ENCODE measurements around the gene WIZ. TPM values are rescaled to one million over a fixed set of nuclear protein-coding genes. Genes with fewer than 3 reads are reported as not detected.
"Not testable (repeated sequence)": the region's sequence is repeated elsewhere in the genome, so short reads cannot be mapped to it uniquely, and the experiment has no call there.

The WIZ gene
- total RNA-seq, 2 experiments from 2014 or later: 28.4 to 29.3 TPM

- peaks cover 35% of the 10 kb centered on the region for H3K4me1 Mint-ChIP-seq
- H3K9me3 Mint-ChIP-seq; H3K27ac Mint-ChIP-seq; ATAC-seq (ENCODE audit: low read depth); H3K36me3 Mint-ChIP-seq; POLR2A ChIA-PET; H3K27me3 Mint-ChIP-seq; H3K4me3 Mint-ChIP-seq; DNase-seq: not testable (repeated sequence)
Measured at GRCh38 chr19:15473821-15474220, 24.1 kb upstream of the WIZ start.

GRCh38 chr19:15471639-15472101 is 21.9 kb upstream of the WIZ start:
- ATAC-seq (ENCODE audit: low read depth) (no peak), DNase-seq (no peak)
- POLR2A ChIA-PET: no interaction called here
- Mint-ChIP-seq H3K4me1 (peaks cover 45% of the 10 kb centered on the region), H3K4me3 (no peak overlapping the region), H3K36me3 (no peaks in the 10 kb centered on the region), H3K9me3 (no peaks in the 10 kb centered on the region), H3K27me3 (peaks cover 5% of the 10 kb centered on the region), H3K27ac (no peak overlapping the region)

GRCh38 chr19:15469513-15470297 is 19.9 kb upstream of the WIZ start:
- Mint-ChIP-seq H3K36me3 (no peaks in the 10 kb centered on the region), H3K27ac (peak overlapping the region; percentile 74), H3K9me3 (no peaks in the 10 kb centered on the region), H3K4me3 (peak overlapping the region; percentile 82), H3K27me3 (peaks cover 5% of the 10 kb centered on the region), H3K4me1 (peaks cover 48% of the 10 kb centered on the region)
- DNase-seq (peak; percentile 47), ATAC-seq (ENCODE audit: low read depth) (peak; percentile 27)
- POLR2A ChIA-PET: interaction anchor here (0.7 to 1.7 kb wide), 4 partner anchors 8 to 82 kb away, joined by 3 to 5 read pairs (median 3); partner anchors contain the start of gene AKAP8L

GRCh38 chr19:15468675-15469512 is 19.1 kb upstream of the WIZ start:
- Mint-ChIP-seq H3K36me3 (no peaks in the 10 kb centered on the region), H3K27ac (peak overlapping the region; percentile 67), H3K27me3 (peaks cover 5% of the 10 kb centered on the region), H3K4me3 (peak overlapping the region; percentile 82), H3K4me1 (peaks cover 52% of the 10 kb centered on the region), H3K9me3 (no peaks in the 10 kb centered on the region)
- POLR2A ChIA-PET: interaction anchor here (0.7 to 3.8 kb wide), 8 partner anchors 9 to 86 kb away, joined by 3 to 22 read pairs (median 10); partner anchors contain the start of gene AKAP8L
- no peak for ATAC-seq (ENCODE audit: low read depth)
- DNase-seq: peak; percentile 27

GRCh38 chr19:15467734-15468214 is 18.0 kb upstream of the WIZ start:
- Mint-ChIP-seq H3K27ac (peak overlapping the region; percentile 84), H3K9me3 (no peaks in the 10 kb centered on the region), H3K4me1 (peaks cover 47% of the 10 kb centered on the region), H3K27me3 (peaks cover 5% of the 10 kb centered on the region), H3K36me3 (no peaks in the 10 kb centered on the region), H3K4me3 (peak overlapping the region; percentile 75)
- DNase-seq (no peak), ATAC-seq (ENCODE audit: low read depth) (no peak)
- POLR2A ChIA-PET: interaction anchor here (0.6 to 3.8 kb wide), 11 partner anchors 10 to 516 kb away, joined by 3 to 22 read pairs (median 9); partner anchors contain the start of genes AKAP8 and AKAP8L

GRCh38 chr19:15466851-15467733 is 17.3 kb upstream of the WIZ start:
- peaks cover 4% of the 10 kb centered on the region for H3K36me3 Mint-ChIP-seq
- peak overlapping the region; percentile 54 for H3K4me3 Mint-ChIP-seq
- no peaks in the 10 kb centered on the region for H3K9me3 Mint-ChIP-seq
- H3K27me3 Mint-ChIP-seq: peaks cover 5% of the 10 kb centered on the region
- peak; percentile 51 for ATAC-seq (ENCODE audit: low read depth)
- DNase-seq: peak; percentile 48
- POLR2A ChIA-PET: interaction anchor here (0.7 to 3.8 kb wide), 15 partner anchors 9 to 945 kb away, joined by 3 to 22 read pairs (median 8); partner anchors contain the start of genes AKAP8 and AKAP8L
- H3K4me1 Mint-ChIP-seq: peaks cover 52% of the 10 kb centered on the region
- H3K27ac Mint-ChIP-seq: peak overlapping the region; percentile 90

- H3K4me3 Mint-ChIP-seq: peak within 1 kb of the TSS; percentile 86
- no peaks in the 10 kb centered on the region for H3K9me3 Mint-ChIP-seq
- DNase-seq (peak; percentile 73), ATAC-seq (ENCODE audit: low read depth) (peak; percentile 55)
- H3K27me3 Mint-ChIP-seq: peaks cover 5% of the 10 kb centered on the region
- peaks cover 17% of the 10 kb centered on the region for H3K36me3 Mint-ChIP-seq
- POLR2A ChIA-PET: interaction anchor here (0.5 to 3.8 kb wide), 18 partner anchors 10 to 1954 kb away, joined by 3 to 30 read pairs (median 8); partner anchors contain the start of genes AKAP8 and AKAP8L
- peak within 1 kb of the TSS; percentile 95 for H3K27ac Mint-ChIP-seq
- H3K4me1 Mint-ChIP-seq: peaks cover 59% of the 10 kb centered on the region
Measured at GRCh38 chr19:15464394-15465385, 14.9 kb upstream of the WIZ start, which contains the start of gene RASAL3. TSS of gene RASAL3 (minus strand) at chr19:15464544. CDS start at chr19:15464358, 186 bp downstream.

- DNase-seq (peak; percentile 81), ATAC-seq (ENCODE audit: low read depth) (peak; percentile 76)
- H3K36me3 Mint-ChIP-seq: peaks cover 21% of the 10 kb centered on the region
- peak overlapping the region; percentile 86 for H3K4me3 Mint-ChIP-seq
- H3K4me1 Mint-ChIP-seq: peaks cover 55% of the 10 kb centered on the region
- POLR2A ChIA-PET: interaction anchor here (0.6 to 3.1 kb wide), 15 partner anchors 9 to 223 kb away, joined by 3 to 30 read pairs (median 11); partner anchors contain the start of genes AKAP8, AKAP8L and WIZ
- H3K27me3 Mint-ChIP-seq: peaks cover 1% of the 10 kb centered on the region
- H3K27ac Mint-ChIP-seq: peak overlapping the region; percentile 95
- H3K9me3 Mint-ChIP-seq: no peaks in the 10 kb centered on the region
Measured at GRCh38 chr19:15463861-15464371, 14.2 kb upstream of the WIZ start.

GRCh38 chr19:15461694-15462093 is 11.9 kb upstream of the WIZ start:
- Mint-ChIP-seq H3K4me1 (peaks cover 35% of the 10 kb centered on the region), H3K4me3 (peak overlapping the region; percentile 86), H3K36me3 (peaks cover 26% of the 10 kb centered on the region), H3K9me3 (no peaks in the 10 kb centered on the region), H3K27ac (peak overlapping the region; percentile 58), H3K27me3 (no peaks in the 10 kb centered on the region)
- DNase-seq (no peak), ATAC-seq (ENCODE audit: low read depth) (no peak)
- POLR2A ChIA-PET: interaction anchor here (0.9 to 3.0 kb wide), 3 partner anchors 42 to 83 kb away, joined by 3 to 30 read pairs (median 16); partner anchors contain the start of genes AKAP8 and AKAP8L

GRCh38 chr19:15457701-15458484 is 8.1 kb upstream of the WIZ start:
- Mint-ChIP-seq H3K27me3 (no peaks in the 10 kb centered on the region), H3K27ac (peak overlapping the region; percentile 60), H3K36me3 (peaks cover 48% of the 10 kb centered on the region), H3K4me3 (no peak overlapping the region), H3K4me1 (peaks cover 31% of the 10 kb centered on the region), H3K9me3 (no peaks in the 10 kb centered on the region)
- DNase-seq: no peak
- ATAC-seq (ENCODE audit: low read depth): no peak
- POLR2A ChIA-PET: interaction anchor here (1.1 to 1.2 kb wide), 4 partner anchors 7 to 93 kb away, joined by 3 to 4 read pairs (median 3); no protein-coding TSS in a partner anchor
